ENCODE measurements around the gene GTPBP2.

Gene GTPBP2

DNA sequence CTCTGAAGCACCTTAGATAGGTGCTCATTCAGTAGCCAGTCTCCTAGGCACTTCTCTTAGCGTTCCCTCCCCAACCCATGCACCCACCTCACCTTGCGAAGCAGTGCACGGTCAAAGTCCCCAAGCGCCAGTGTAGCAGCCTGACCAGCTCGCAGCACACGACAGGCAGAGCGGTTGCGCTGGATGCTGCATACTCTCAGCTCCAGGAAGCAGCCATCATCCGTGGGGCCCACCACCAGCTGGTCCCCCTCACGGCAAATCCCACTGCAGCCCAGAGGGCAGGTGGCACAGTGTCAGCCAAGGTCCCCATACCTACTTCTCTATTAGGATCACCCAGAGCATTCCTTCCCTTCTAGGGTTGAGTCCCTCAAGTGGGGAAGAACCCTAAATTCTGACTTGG is 6.5 kb downstream of the GTPBP2 start:
- Histone ChIP-seq H3K36me3 (ENCODE audit: control insufficient read depth, insufficient read depth, low read length) (peaks cover 46% of the 10 kb centered on the region), H3K27ac (ENCODE audit: low read length) (no peak overlapping the region), H3K4me3 (ENCODE audit: low read length) (no peak overlapping the region), H3K4me1 (ENCODE audit: control insufficient read depth, insufficient read depth, low read length) (no peaks in the 10 kb centered on the region), H3K27me3 (ENCODE audit: control insufficient read depth, insufficient read depth, low read length) (no peaks in the 10 kb centered on the region), H3K9me3 (ENCODE audit: control insufficient read depth, insufficient read depth, low read length) (no peaks in the 10 kb centered on the region)
- DNase-seq (ENCODE audit: low read depth, low spot score), result no peak
- no CpG with 5 or more reads among the region's 10 CpGs for WGBS (ENCODE audit: insufficient coverage, insufficient read length)

DNA sequence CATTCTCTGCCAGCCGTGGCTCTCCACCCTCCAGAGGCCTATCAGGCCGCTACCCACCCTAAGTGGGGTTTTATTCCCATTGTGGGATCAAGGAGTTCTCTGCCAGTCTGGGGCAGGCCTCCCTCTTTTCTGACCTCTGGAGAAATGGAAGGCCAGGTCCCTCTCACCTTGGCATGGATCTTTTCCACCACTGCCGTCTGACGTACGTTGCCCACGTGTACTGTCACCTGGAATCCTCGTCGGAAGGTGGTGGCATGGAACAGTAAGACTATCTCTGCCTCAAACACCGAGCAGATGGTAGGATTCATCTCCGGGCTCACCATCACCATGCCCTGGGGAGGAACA is 7.3 kb downstream of the GTPBP2 start:
- peaks cover 43% of the 10 kb centered on the region for H3K36me3 ChIP-seq (ENCODE audit: control insufficient read depth, insufficient read depth, low read length)
- no peaks in the 10 kb centered on the region for H3K4me1 ChIP-seq (ENCODE audit: control insufficient read depth, insufficient read depth, low read length)
- no CpG with 5 or more reads among the region's 10 CpGs for WGBS (ENCODE audit: insufficient coverage, insufficient read length)

DNA sequence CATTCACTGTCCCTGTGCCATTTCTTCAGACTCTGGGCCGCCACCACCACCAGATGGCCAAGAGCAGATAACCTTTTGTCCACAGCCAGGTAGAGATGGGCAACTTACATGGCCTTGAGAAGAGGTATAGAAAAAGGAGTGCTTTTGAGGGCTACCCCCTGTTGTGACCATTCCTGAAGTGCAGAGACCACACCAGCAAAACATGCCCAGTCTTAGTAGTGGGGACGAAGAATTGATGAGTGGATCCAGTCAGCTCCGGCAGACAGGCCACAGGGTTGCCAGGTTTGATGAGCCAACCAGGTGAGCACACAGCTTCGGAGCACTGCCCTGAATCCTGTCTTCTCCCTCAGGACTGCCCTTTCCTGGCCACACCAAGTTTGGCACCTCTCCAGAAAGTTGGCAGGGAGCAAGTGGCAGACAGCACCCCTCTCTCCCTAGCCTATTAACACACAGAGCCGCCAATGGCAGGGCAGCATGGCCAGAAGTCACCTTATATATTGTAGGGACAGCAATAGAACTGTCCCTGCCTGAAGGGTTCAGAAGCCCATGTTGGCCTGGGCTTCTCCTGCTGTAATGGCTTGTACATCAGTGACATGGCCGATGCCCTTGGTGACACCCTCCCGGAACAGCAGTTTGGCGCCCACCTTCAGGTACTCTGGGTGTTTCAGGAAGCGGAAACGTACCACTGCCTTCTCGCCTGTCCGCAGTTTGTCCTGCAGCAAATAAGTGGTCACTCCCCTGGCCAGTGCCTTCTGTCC is 7.8 kb downstream of the GTPBP2 start:
- no peak for DNase-seq (ENCODE audit: low read depth, low spot score)
- no peaks in the 10 kb centered on the region for H3K9me3 ChIP-seq (ENCODE audit: control insufficient read depth, insufficient read depth, low read length)
- H3K27ac ChIP-seq (ENCODE audit: low read length), result no peak overlapping the region
- H3K4me3 ChIP-seq (ENCODE audit: low read length), result no peak overlapping the region
- peaks cover 43% of the 10 kb centered on the region for H3K36me3 ChIP-seq (ENCODE audit: control insufficient read depth, insufficient read depth, low read length)
- no peaks in the 10 kb centered on the region for H3K4me1 ChIP-seq (ENCODE audit: control insufficient read depth, insufficient read depth, low read length)
- no CpG with 5 or more reads among the region's 12 CpGs for WGBS (ENCODE audit: insufficient coverage, insufficient read length)
- no peaks in the 10 kb centered on the region for H3K27me3 ChIP-seq (ENCODE audit: control insufficient read depth, insufficient read depth, low read length)

More for the DNA sequence above, 7.3 kb downstream of the GTPBP2 start:
- H3K27ac ChIP-seq (ENCODE audit: low read length), result no peak overlapping the region
- H3K4me3 ChIP-seq (ENCODE audit: low read length), result no peak overlapping the region
- H3K27me3 ChIP-seq (ENCODE audit: control insufficient read depth, insufficient read depth, low read length), result no peaks in the 10 kb centered on the region
- no peaks in the 10 kb centered on the region for H3K9me3 ChIP-seq (ENCODE audit: control insufficient read depth, insufficient read depth, low read length)
- DNase-seq (ENCODE audit: low read depth, low spot score), result no peak

DNA sequence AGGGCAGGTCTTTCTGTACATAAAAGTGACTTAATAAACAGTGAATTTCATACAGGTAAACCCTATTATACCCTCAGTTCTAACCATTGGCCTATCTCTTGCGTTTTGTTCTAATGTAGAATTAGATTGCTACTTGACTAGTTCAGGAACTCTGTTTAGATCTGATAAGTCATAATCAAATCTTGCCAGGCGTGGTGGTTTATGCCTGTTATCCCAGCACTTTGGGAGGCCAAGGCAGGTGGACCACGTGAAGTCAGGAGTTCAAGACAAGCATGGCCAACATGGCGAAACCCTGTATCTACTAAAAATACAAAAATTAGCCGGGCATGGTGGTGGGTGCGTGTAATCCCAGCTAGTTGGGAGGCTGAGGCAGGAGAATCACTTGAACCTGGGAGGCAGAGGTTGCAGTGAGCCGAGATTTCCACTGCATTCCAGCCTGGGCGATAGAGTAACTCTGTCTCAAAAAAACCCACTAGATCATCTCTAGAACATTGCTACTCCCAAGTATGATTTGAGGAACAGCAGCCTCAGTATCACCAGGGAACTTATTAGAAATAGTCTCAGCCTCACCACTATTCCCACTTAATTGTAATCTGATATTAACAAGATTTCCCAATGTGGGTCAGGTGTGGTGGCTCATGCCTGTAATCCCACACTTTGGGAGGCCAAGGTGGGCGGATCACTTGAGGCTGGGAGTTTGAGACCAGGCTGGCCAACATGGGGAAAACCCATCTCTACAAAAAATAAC is 12.2 kb downstream of the GTPBP2 start:
- Histone ChIP-seq H3K4me3 (ENCODE audit: low read length) (no peak overlapping the region), H3K27ac (ENCODE audit: low read length) (no peak overlapping the region), H3K27me3 (ENCODE audit: control insufficient read depth, insufficient read depth, low read length) (no peaks in the 10 kb centered on the region), H3K9me3 (ENCODE audit: control insufficient read depth, insufficient read depth, low read length) (no peaks in the 10 kb centered on the region), H3K36me3 (ENCODE audit: control insufficient read depth, insufficient read depth, low read length) (peaks cover 8% of the 10 kb centered on the region; the same call in 1 of the 2 replicates), H3K4me1 (ENCODE audit: control insufficient read depth, insufficient read depth, low read length) (no peaks in the 10 kb centered on the region)
- DNase-seq (ENCODE audit: low read depth, low spot score), result no peak
- no CpG with 5 or more reads among the region's 9 CpGs for WGBS (ENCODE audit: insufficient coverage, insufficient read length)

DNA sequence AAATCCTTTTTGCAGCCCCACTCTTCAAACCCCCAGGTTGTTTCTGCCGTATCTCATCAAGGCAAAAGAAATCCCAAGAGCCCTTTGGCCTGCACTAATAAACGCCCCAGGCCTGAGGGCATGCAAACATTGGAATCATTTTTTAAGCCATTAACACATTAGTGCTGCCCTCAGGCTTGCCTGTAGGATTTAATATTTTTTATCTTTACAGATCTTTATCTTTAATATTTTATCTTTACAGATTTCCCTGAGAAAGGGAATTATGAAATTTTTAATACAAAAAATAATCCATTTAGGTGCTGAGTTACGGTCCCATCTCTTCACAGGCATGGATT is 14.7 kb downstream of the GTPBP2 start:
- H3K27me3 ChIP-seq (ENCODE audit: control insufficient read depth, insufficient read depth, low read length), result no peaks in the 10 kb centered on the region
- DNase-seq (ENCODE audit: low read depth, low spot score), result no peak
- WGBS (ENCODE audit: insufficient coverage, insufficient read length), result no CpG with 5 or more reads among the region's 3 CpGs
- no peaks in the 10 kb centered on the region for H3K4me1 ChIP-seq (ENCODE audit: control insufficient read depth, insufficient read depth, low read length)
- no peaks in the 10 kb centered on the region; the same call in 1 of the 2 replicates for H3K36me3 ChIP-seq (ENCODE audit: control insufficient read depth, insufficient read depth, low read length)
- H3K4me3 ChIP-seq (ENCODE audit: low read length), result no peak overlapping the region
- H3K9me3 ChIP-seq (ENCODE audit: control insufficient read depth, insufficient read depth, low read length), result no peaks in the 10 kb centered on the region
- no peak overlapping the region for H3K27ac ChIP-seq (ENCODE audit: low read length)

DNA sequence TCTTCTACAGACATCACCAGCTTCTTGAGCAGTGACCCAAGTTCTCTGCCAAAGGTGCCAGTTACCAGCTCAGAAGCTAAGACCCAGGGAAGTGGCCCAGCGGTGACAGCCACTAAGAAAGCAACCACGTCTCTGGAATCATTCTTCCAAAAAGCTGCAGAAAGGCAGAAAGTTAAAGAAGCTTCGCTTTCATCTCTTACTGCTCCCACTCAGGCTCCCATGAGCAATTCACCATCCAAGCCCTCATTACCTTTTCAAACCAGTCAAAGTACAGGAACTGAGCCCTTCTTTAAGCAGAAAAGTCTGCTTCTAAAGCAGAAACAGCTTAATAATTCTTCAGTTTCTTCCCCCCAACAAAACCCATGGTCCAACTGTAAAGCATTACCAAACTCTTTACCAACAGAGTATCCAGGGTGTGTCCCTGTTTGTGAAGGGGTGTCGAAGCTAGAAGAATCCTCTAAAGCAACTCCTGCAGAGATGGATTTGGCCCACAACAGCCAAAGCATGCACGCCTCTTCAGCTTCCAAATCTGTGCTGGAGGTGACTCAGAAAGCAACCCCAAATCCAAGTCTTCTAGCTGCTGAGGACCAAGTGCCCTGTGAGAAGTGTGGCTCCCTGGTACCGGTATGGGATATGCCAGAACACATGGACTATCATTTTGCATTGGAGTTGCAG is 15.2 kb downstream of the GTPBP2 start:
- Histone ChIP-seq H3K27ac (ENCODE audit: low read length) (no peak overlapping the region), H3K36me3 (ENCODE audit: control insufficient read depth, insufficient read depth, low read length) (no peaks in the 10 kb centered on the region; the same call in 1 of the 2 replicates), H3K4me3 (ENCODE audit: low read length) (no peak overlapping the region), H3K9me3 (ENCODE audit: control insufficient read depth, insufficient read depth, low read length) (no peaks in the 10 kb centered on the region), H3K4me1 (ENCODE audit: control insufficient read depth, insufficient read depth, low read length) (no peaks in the 10 kb centered on the region), H3K27me3 (ENCODE audit: control insufficient read depth, insufficient read depth, low read length) (no peaks in the 10 kb centered on the region)
- no peak for DNase-seq (ENCODE audit: low read depth, low spot score)
- WGBS (ENCODE audit: insufficient coverage, insufficient read length), result no CpG with 5 or more reads among the region's 6 CpGs

DNA sequence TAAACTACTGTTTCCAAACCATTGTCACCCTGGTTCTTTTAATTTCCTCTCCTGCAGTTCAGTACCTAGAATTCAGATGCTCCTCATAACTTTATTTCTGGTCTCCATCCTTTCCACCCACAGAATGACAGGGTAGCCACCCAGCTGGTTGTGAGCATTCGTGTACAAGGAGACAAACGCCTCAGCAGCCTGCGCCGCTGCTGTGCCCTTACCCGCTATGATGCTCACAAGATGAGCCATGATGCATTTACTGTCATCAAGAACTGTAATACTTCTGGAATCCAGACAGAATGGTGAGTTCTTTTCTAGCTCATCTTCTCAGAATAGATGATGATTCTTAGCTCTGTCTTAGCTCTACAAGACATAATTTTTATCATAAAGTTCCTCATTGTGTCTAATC is 18.6 kb downstream of the GTPBP2 start:
- no peaks in the 10 kb centered on the region for H3K27me3 ChIP-seq (ENCODE audit: control insufficient read depth, insufficient read depth, low read length)
- no peak overlapping the region for H3K27ac ChIP-seq (ENCODE audit: low read length)
- WGBS (ENCODE audit: insufficient coverage, insufficient read length), result no CpG with 5 or more reads among the region's 5 CpGs
- H3K4me1 ChIP-seq (ENCODE audit: control insufficient read depth, insufficient read depth, low read length), result no peaks in the 10 kb centered on the region
- H3K9me3 ChIP-seq (ENCODE audit: control insufficient read depth, insufficient read depth, low read length), result no peaks in the 10 kb centered on the region
- H3K36me3 ChIP-seq (ENCODE audit: control insufficient read depth, insufficient read depth, low read length), result no peaks in the 10 kb centered on the region; the same call in 1 of the 2 replicates
- DNase-seq (ENCODE audit: low read depth, low spot score), result no peak
- no peak overlapping the region for H3K4me3 ChIP-seq (ENCODE audit: low read length)

DNA sequence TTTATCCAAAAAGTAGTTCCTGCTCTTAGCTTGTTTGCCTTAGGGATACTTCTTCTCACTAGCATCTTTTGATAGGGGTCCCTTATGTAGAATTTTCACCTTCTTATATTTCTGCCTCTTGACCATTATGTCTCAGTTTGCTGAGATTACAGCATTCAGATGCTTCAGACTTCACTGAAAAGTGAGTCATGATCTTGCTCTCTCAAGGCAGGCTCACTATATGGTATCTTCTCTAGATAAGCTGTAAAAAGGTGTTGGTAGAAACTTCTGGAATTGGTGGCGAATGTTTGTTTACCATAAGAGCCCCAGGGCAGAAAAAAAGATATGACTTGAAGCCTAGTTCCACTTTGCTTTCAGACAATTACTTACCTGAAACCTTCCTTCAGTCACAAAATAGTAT is 19.7 kb downstream of the GTPBP2 start:
- H3K36me3 ChIP-seq (ENCODE audit: control insufficient read depth, insufficient read depth, low read length), result no peaks in the 10 kb centered on the region; the same call in 1 of the 2 replicates
- no peak for DNase-seq (ENCODE audit: low read depth, low spot score)
- WGBS (ENCODE audit: insufficient coverage, insufficient read length), result no CpG with 5 or more reads among the region's 1 CpG
- H3K27me3 ChIP-seq (ENCODE audit: control insufficient read depth, insufficient read depth, low read length), result no peaks in the 10 kb centered on the region
- no peaks in the 10 kb centered on the region for H3K4me1 ChIP-seq (ENCODE audit: control insufficient read depth, insufficient read depth, low read length)
- H3K27ac ChIP-seq (ENCODE audit: low read length), result no peak overlapping the region
- H3K9me3 ChIP-seq (ENCODE audit: control insufficient read depth, insufficient read depth, low read length), result no peaks in the 10 kb centered on the region
- H3K4me3 ChIP-seq (ENCODE audit: low read length), result no peak overlapping the region

DNA sequence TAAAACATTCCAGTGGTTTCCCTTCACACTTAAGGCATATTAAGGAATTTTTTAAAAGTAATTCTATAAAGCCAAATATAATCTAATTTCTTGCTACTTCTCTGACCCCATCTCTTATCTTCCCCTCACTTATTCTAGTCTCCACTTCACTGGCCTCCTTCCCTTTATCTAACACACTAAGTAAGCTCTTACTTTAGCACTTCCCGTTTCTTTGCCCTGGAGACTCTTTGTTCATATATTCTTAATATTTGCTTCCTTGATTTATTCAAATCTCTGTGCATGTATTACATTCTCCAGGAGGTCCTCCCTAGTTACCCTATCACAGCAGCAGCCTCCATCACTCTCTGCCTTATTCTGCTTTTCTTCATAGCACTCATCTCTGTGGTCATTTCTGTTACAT is 20.3 kb downstream of the GTPBP2 start:
- Histone ChIP-seq H3K27me3 (ENCODE audit: control insufficient read depth, insufficient read depth, low read length) (no peaks in the 10 kb centered on the region), H3K27ac (ENCODE audit: low read length) (no peak overlapping the region), H3K9me3 (ENCODE audit: control insufficient read depth, insufficient read depth, low read length) (no peaks in the 10 kb centered on the region), H3K4me1 (ENCODE audit: control insufficient read depth, insufficient read depth, low read length) (no peaks in the 10 kb centered on the region), H3K36me3 (ENCODE audit: control insufficient read depth, insufficient read depth, low read length) (no peaks in the 10 kb centered on the region; the same call in 1 of the 2 replicates), H3K4me3 (ENCODE audit: low read length) (no peak overlapping the region)
- no CpG with 5 or more reads among the region's 1 CpG for WGBS (ENCODE audit: insufficient coverage, insufficient read length)
- no peak for DNase-seq (ENCODE audit: low read depth, low spot score)

DNA sequence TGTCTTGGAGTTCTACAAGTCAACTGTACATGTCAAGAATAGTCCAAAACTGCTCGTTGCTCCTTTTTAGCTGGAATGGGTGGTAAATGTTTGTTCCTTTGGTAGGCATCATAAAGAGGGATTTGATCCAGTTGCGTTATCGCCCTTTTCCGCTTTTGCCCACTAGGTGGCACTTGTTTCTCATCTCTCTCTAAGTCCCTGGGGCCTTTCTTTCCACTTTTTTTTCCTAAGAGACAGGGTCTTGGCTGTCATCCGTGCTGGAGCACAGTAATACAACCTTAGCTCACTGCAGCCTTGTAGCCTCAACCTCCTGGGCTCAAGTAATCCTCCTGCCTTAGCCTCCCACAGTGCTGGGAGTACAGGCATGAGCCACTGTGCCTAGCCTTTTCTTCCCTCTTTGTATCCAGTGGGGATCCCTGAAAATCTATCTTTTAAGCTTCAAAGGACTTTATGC is 20.7 kb downstream of the GTPBP2 start:
- Histone ChIP-seq H3K4me1 (ENCODE audit: control insufficient read depth, insufficient read depth, low read length) (no peaks in the 10 kb centered on the region), H3K9me3 (ENCODE audit: control insufficient read depth, insufficient read depth, low read length) (no peaks in the 10 kb centered on the region), H3K36me3 (ENCODE audit: control insufficient read depth, insufficient read depth, low read length) (no peaks in the 10 kb centered on the region; the same call in 1 of the 2 replicates), H3K27ac (ENCODE audit: low read length) (no peak overlapping the region), H3K4me3 (ENCODE audit: low read length) (no peak overlapping the region), H3K27me3 (ENCODE audit: control insufficient read depth, insufficient read depth, low read length) (no peaks in the 10 kb centered on the region)
- WGBS (ENCODE audit: insufficient coverage, insufficient read length), result no CpG with 5 or more reads among the region's 5 CpGs
- DNase-seq (ENCODE audit: low read depth, low spot score), result peak; percentile 45

All from iPS DF 6.9 (cell line).